H7 (cell line): ENCODE results near the gene FTO. TPM values are rescaled to one million over a fixed set of nuclear protein-coding genes. Genes with fewer than 3 reads are reported as not detected.
A peak's percentile ranks its signal among the peaks of the same experiment; 100 is the strongest.

Experiments
- DNase-seq: peaks from one replicate; pipeline ENCODE4 v3.0.0; 2012
- H3K27me3 ChIP-seq: 2 replicates; pipeline ENCODE4 v1.6.0; 2011; ENCODE audit warnings: mild to moderate bottlenecking, low read length; ENCODE audit not compliant: control insufficient read depth, insufficient read depth
- H3K36me3 ChIP-seq: replicated peaks from 2 replicates; pipeline ENCODE4 v1.5.1; 2011; ENCODE audit warnings: low read length; ENCODE audit not compliant: control insufficient read depth, insufficient read depth
- H3K4me3 ChIP-seq: 2 replicates; pipeline ENCODE4 v1.5.1; 2011; ENCODE audit warnings: low read depth, mild to moderate bottlenecking, control low read depth, low read length, moderate library complexity; ENCODE audit not compliant: insufficient read depth
- total RNA-seq: library from RNA; depleted of rRNA; stranded (reverse); fragments of >200 nt; shearing (Covaris generic); gene quantifications from 2 replicates; pipeline ENCODE4 v1.2.3, GENCODE V29; 2014

Gene FTO
- total RNA-seq, 1 experiment from 2014 or later = 55.3 TPM

DNA sequence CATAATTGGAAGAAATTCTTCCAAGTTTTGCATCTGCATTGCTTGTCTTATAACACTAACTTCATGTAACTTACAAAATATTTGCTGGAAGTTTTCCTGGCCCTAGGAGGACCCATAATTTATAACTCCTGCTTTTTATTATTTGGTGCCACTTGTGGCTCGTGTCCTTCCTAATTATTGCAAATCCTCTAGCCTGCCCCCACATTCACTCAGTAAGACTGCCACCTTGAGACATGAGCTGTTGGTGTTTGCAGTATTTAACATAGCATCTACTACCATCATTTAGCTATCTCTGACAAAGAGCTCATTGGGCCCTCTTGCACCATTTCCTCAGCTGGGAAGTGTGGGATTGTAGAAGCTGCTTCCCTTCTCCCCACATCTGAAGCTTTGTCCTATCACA lies 49.5 kb downstream of the FTO start:
- Histone ChIP-seq H3K4me3 (no peak overlapping the region), H3K27me3 (no peaks in the 10 kb centered on the region), H3K36me3 (no peaks in the 10 kb centered on the region)
- DNase-seq = peak; percentile 12

DNA sequence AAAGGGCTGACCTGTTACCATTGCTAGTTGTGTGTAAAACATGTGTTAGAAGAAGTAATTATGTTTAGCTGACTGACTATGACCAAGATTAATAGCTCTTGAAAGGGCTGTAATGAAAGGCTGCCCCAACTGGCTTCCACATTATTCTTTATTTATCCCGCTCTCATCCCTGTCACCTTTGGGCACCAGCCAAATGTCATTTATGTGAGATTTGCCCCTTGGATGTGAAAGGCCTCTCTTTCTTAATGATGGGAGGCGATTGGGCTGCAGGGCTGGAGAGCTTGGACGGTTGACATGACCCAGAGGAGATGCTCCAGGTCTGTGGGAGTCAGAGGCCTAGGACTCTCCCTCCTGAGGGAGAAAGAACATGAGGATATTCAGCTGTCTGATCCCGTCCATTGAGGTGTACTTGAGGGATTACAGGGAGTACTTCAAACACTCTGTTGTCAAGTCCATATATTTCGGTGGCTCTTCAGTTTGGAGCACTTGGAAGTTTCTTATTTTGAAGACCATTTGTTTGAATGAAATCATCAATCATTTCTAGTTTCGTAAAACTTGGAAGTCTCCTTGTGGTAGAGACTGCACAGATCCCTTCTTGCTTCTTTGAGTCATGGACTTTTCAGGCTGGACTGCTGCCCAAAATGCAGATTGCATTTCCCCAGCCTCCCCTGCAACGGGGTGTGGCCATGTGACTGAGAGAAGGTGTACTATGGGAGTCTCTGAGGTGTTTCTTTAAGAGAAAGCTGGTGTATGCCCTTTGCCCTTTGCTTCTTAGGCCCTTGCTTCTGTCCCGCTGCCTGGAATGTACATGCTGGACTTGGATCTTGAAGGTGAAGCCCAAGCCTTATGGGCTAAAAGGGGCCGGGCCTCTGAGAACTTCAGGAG lies 51.3 kb downstream of the FTO start:
- Histone ChIP-seq H3K27me3 (no peaks in the 10 kb centered on the region), H3K4me3 (no peak overlapping the region), H3K36me3 (no peaks in the 10 kb centered on the region)
- no peak for DNase-seq

GRCh38 chr16:53756275-53756996 lies 52.5 kb downstream of the FTO start:
- no peak for DNase-seq
- Histone ChIP-seq H3K27me3 (no peaks in the 10 kb centered on the region), H3K4me3 (no peak overlapping the region), H3K36me3 (no peaks in the 10 kb centered on the region)

DNA sequence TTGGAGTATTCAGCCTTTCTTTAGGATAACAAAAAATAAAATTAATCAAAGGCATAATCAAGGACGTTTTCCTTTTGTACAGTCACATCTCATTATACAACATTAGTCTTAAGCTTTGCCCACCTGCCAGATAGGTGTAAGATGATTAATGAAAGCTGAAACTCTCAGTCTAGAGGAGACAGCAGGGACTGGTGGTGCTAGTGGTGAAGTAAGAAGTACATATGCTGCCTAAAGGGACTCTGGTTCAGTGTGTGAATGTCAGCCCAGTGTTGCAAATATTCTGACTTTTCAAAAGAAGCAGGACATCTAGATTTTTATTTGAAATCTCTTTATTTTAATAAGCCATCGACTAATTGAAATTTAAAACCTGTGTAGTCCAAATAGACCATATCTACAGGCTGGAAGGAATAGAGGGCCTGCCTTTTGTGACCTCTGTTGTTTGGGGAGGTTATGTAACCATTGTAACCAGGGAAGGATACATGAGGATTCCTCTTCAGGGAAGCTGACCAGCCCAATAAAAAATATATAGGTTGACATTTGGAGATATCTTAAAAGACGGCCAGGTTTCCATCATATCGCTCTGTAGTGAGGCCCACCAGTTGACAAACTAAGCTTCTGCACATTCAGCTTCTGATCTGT lies 54.1 kb downstream of the FTO start:
- DNase-seq = no peak
- Histone ChIP-seq H3K36me3 (no peaks in the 10 kb centered on the region), H3K27me3 (no peaks in the 10 kb centered on the region), H3K4me3 (no peak overlapping the region)

DNA sequence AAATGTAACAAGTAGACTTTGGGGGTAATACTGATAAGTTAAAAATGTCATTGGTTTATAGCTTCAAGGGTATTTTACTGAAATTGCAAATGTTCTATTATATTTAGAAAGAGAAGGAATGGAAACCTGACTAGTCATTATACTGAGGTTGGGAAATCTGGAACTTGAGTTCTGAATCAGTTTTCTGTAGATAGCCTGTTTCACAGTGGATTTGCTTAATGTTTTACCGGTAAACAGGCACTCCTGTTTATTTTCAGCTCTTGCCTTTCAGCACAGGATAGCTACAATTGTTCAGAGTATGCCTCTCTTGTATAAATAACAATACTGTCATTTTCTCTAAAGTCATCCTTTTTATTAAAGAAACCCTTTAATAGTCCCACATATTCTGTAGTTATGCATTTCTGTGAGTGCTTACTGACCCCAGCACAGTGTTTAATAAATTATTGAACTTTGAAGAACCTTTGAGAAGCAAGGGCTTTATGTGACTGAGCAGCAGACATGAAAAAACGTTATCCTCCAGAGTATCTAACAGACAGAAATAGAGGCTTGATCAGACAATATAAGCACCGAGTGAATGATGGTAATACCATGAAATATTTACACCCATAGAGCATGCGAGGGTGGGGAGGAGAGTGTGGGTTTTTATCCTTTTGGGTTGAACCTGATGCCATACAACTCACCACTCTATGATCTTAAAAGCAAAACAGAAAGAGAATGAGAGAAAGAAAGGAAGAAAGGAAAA lies 58.2 kb downstream of the FTO start:
- H3K4me3 ChIP-seq = no peak overlapping the region
- no peaks in the 10 kb centered on the region for H3K27me3 ChIP-seq
- no peaks in the 10 kb centered on the region for H3K36me3 ChIP-seq
- no peak for DNase-seq

GRCh38 chr16:53766304-53767016 lies 62.5 kb downstream of the FTO start:
- no peaks in the 10 kb centered on the region for H3K27me3 ChIP-seq
- DNase-seq = no peak
- no peak overlapping the region for H3K4me3 ChIP-seq
- no peaks in the 10 kb centered on the region for H3K36me3 ChIP-seq

GRCh38 chr16:53768167-53768566 lies 64.2 kb downstream of the FTO start:
- no peaks in the 10 kb centered on the region for H3K27me3 ChIP-seq
- H3K4me3 ChIP-seq = no peak overlapping the region
- DNase-seq = no peak
- no peaks in the 10 kb centered on the region for H3K36me3 ChIP-seq

- no peaks in the 10 kb centered on the region for H3K36me3 ChIP-seq
- no peaks in the 10 kb centered on the region for H3K27me3 ChIP-seq
- DNase-seq = no peak
- H3K4me3 ChIP-seq = no peak overlapping the region
Measured at GRCh38 chr16:53768593-53768992, 64.6 kb downstream of the FTO start.

DNA sequence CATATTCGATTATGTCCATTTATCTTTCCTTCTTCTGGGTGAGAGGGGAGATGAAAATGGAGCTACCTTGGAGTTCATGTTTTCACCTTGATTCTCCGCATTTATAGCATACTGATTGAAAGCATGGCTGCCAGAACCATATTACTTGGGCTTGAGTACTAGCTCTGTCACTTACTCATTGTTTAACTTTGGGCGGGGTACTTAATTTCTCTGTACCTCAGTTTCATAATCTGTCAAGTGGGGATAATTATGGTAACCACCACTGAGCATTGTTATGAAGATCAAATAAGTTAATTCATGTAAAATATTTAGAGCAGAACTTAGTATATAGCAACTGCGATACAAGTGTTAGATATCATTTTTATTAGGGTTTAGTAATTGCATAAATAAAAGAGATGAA lies 65.2 kb downstream of the FTO start:
- Histone ChIP-seq H3K36me3 (no peaks in the 10 kb centered on the region), H3K27me3 (no peaks in the 10 kb centered on the region), H3K4me3 (no peak overlapping the region)
- DNase-seq = no peak

GRCh38 chr16:53769787-53770186 lies 65.8 kb downstream of the FTO start:
- Histone ChIP-seq H3K27me3 (no peaks in the 10 kb centered on the region), H3K36me3 (no peaks in the 10 kb centered on the region), H3K4me3 (no peak overlapping the region)
- no peak for DNase-seq

DNA sequence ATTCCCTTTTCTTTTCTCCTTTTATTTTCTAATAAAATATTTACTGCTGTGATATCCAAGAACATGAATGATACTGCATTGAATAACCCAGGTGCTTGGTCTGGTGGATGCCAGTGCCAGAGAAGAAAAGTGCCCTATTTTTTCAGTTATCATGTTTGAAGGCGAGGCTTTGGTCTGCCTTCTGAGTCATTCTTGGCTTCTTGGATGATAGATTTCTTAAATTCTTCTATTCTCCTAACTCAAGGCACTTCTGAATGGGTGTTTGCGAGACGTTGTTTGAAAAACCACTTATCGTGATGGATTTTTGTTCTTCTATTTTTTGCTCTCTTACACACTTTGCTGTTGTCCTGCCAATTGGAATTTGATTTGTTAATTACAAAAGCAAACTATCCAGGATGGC lies 66.7 kb downstream of the FTO start:
- Histone ChIP-seq H3K36me3 (no peaks in the 10 kb centered on the region), H3K4me3 (no peak overlapping the region), H3K27me3 (no peaks in the 10 kb centered on the region)
- no peak for DNase-seq

- H3K4me3 ChIP-seq = no peak overlapping the region
- H3K27me3 ChIP-seq = no peaks in the 10 kb centered on the region
- DNase-seq = no peak
- H3K36me3 ChIP-seq = no peaks in the 10 kb centered on the region
Measured at GRCh38 chr16:53771655-53772497, 67.9 kb downstream of the FTO start.

GRCh38 chr16:53773150-53773846 lies 69.3 kb downstream of the FTO start:
- no peaks in the 10 kb centered on the region for H3K36me3 ChIP-seq
- H3K4me3 ChIP-seq = no peak overlapping the region
- no peaks in the 10 kb centered on the region for H3K27me3 ChIP-seq
- peak; percentile 19 for DNase-seq
